DMS114 treated with DMSO at 0.1 percent for 48 hours (cell line): ENCODE data around the gene RARRES1.

Source experiments
- DNase-seq: peaks from one replicate; lab custom pipeline; 2025; ENCODE audit not compliant: unreplicated experiment; lab: John Stamatoyannopoulos, UW

Gene RARRES1

GRCh38 chr3:158766364-158766763 lies 34.1 kb upstream of the RARRES1 start:
- no peak for DNase-seq

- DNase-seq: no peak
Observed at GRCh38 chr3:158765518-158766205, 33.4 kb upstream of the RARRES1 start.

DNA sequence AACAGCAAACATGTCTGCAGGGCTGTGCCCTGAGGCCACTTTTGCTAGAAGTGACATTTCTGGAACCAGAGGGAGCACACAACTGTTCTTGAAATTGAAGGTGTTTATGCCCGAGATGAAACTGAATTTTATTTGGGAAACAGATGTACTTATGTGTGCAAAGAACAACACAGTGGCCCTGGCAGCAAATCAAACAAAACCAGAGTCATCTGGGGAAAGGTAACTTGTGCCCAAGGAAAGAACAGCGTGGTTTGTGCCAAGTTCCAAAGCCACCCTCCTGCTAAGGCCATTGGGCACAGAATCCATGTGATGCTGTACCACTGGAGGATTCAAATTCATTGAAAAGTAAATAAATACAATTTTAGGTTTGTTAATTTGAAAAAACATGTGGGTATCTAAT lies 31.2 kb upstream of the RARRES1 start:
- no peak for DNase-seq

DNA sequence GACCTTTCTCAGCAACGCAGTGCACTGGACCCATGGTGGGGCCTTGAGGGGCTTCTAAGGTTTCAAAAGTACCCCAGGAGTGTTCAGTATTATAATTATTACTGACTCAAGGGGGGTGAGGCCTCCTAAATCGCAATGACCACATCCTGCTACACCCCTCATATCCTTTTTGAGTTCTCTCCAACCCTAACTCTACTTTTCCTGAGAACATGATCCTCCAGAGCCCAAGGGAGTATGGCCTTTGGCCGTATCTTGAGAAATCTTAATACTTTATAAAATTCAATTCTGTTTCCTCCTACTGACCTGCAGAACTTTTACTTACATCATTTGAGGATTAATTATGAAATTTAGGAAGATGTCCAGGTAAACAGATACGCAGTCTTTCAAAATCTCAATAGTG lies 30.4 kb upstream of the RARRES1 start:
- DNase-seq: no peak

- no peak for DNase-seq
Observed at GRCh38 chr3:158761350-158761749, 29.1 kb upstream of the RARRES1 start.

DNA sequence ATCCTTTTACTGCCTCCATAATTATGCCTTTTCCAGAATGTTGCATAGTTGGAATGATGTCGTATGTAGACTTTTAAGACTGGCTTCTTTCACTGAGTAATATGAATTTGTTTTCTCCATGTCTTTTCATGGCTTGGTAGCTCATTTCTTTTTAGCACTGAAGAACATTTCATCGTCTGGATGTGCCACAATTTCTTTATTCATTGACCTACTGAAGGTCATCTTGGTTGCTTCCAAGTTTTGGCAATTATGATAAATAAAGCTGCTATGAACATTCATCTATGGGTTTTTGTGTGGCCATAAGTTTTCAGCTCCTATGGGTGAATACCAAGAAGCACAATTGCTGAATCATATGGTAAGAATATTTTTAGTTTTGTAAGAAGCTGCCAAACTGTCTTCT lies 23.2 kb upstream of the RARRES1 start:
- DNase-seq: no peak

- DNase-seq: no peak
Observed at GRCh38 chr3:158753854-158754253, 21.6 kb upstream of the RARRES1 start.

DNA sequence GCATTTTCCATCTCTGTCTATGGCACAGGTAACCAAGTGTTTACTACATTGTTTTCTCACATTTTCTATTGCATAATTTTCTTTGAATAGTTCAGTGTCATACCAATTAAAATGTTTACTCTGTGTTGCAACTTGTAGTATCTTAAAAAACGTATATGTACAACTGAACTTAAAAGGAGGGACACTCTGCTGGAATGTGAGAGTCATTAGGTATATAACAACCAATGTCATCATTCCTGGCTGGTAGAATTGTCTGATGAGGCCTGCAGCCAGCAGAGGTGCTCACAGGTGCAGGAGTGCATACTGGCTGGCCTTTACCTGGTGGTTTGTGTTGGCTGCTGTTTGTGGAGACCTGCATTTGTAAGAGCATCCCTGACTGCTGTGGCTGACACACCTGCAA lies 19.1 kb upstream of the RARRES1 start:
- DNase-seq: no peak

DNA sequence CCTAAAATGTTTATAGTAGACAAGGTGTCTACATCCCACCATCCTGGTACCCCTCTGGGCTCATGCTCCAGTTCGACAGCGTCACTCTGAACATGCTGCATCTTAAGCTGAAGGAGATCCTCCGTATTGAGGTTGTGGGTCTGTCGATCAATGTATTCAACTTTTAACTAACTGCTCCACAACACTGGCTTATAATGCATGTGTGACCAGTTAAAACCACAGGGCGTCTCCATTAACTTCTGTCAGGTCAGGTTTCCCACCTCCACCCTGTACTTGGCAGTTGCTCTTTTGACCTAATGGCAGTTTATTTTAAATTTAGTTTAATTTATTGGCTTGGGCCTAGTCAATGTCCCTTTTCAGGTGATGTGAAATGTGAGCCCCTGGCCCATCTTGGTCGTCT lies 17.8 kb upstream of the RARRES1 start:
- no peak for DNase-seq

DNA sequence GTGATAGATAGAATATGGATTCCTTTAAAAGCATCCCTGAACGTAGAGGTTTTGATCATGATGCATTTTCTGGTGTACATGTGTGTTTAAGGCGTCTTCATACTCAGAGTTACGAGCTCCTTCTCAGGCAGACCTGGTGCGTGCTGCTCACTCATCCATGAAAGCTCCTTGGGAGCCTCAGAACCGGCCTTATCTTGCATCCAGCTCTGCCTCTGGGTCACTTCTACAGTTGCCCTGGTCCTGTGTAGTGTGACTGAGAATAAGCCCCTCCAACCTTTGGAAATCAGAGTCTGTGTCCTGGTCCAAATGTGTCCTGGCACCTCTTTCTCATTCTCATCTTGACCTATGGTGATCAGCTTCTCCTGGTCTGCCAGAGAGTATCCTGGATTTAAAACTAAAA lies 17.3 kb upstream of the RARRES1 start:
- no peak for DNase-seq

GRCh38 chr3:158748237-158748828 lies 16.1 kb upstream of the RARRES1 start:
- DNase-seq: no peak

- no peak for DNase-seq
Observed at GRCh38 chr3:158747417-158747816, 15.2 kb upstream of the RARRES1 start.

DNA sequence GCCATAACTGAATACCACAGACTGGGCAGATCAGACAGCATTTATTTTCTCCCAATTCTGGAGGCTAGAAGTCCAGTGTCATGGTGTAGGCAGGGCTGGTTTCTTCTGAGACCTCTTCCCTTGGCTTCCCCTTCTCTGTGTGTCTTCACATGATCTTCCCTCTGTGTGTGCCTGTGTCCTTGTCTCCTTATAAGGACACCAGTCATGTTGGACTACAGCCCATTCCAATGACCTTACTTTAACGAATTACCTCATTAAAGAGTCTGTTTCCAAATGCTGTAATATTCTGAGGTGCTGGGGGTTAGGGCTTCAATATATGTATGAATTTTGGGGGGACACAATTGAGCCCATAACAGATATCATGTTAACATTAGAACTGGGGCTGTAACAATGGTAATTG lies 13.3 kb upstream of the RARRES1 start:
- no peak for DNase-seq

DNA sequence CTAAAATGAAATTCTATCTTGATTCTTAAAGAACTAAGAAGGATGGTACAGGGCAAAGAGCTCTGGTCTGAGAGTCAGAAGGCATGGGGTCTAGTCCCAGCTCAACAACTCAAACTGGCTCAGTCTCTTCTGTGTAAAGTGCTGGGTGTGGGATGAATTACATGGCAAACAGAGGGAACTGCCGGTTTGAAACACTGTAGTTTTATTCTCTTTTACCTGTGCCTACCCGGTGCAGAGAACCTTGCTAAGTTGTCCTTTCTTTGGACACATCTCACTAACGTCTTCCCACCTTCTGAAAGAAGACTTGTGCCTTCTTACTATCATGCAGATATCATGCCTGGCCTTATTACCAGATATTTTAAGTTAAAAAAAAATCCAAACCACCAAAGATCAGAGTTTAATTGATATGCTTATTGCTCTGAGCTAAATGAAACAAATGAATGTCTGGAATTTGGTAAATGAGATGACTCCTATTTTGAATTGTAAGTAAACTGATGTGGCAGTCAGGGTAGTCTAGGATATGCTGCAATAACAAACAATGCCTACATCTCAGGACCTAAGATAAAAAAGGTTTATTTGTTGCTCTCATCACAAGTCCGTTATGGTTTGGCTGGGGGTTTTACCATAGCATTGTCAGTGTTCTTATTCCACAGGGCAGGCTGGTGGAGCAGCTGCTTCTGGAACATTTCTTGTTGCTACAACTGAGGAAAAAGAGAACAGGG lies 12.5 kb upstream of the RARRES1 start:
- DNase-seq: no peak

DNA sequence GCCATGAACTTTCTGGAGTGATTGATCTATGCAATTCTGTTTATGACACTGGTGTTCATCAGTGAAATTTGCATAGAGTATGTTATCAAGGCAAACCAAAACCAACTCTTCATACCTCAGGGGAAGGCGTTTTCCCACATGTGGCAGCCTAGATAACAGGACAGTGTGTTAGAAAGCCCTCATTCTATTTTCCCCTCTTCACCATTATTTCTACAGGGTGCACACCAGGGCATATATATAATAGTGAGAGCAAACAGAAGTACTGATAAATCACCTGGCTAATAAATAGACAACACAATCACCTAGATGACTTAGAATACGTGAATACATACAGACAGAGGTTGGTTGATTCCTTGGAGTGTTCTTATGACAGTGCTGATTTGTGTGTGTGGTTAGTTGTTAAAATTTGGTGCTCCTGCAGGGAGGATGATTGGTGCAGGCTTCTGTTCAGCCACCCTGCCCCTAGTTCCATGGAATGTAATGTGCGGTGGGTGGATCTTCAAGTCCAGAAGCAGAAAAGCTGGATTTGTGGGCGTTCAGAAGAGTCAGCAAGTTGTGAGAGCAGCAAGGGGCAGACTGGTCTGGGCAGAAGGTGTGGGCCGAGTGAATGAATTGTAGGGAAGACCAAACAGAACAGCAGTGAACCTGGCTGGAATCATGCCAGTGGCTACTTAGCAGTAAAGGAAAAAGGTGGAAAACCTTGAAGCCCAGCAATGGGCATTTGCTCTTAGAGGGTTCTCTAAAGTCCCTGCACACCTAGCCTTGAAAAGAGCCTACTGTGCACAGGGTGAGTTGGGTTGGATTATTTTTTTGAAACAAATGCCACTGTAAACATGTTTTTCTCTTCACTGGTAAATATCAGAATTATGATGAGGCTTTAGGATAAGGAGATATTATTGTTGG lies 11.7 kb upstream of the RARRES1 start:
- DNase-seq: no peak

DNA sequence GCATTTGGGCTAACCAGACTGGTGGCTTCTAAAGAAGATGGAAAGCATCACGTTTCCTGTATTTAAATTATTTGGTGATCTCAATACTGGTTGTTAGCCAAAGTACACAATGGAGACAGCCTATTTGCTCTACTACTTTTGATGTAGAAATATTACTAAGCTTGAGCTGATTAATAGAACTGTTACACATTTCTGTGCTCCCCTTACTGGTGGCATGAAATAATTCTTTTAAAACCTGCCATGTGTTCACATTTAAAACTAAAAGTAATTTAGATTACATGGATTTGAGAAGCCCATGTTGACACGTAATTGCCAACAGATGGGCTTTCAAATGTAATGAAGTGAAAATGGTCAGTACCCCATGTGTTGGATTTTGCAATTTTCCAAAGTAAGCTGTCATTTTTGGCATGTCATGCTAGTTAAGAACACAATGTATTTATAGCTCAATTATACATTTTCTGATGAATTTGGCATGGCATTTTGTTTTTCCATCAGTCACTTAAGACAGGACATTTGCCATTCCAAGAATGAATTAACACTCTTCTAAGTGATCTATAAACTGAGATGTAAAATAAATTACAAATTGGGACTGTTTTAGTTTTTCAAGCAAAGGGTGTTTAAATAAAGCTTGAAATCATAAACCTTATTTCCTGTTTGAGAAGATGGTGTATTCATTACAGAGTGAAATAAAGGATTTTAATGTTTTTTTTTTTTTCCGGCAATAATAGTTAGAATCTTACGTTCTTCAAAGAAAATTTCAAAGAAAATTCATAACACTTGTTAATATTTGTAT lies 10.8 kb upstream of the RARRES1 start:
- no peak for DNase-seq

DNA sequence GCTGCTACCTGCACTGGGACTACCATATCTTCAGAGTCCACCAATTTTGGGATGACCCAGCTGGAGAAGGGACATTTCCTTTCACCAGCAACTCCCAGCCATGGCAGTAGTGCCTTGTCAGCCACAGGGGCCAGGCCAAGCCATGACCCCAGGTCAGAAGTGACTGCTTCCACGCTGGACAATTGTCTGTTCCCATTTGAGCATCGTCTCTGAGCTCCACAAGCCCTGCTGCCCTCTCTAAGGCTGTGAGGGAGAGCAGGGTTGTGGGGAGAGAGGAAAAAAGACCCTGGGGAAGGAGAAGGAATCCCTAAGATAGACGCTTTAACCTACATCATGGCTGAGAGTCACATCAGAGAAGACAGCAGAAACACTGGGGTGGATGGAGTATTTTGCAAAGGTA lies 7.4 kb upstream of the RARRES1 start:
- DNase-seq: no peak

DNA sequence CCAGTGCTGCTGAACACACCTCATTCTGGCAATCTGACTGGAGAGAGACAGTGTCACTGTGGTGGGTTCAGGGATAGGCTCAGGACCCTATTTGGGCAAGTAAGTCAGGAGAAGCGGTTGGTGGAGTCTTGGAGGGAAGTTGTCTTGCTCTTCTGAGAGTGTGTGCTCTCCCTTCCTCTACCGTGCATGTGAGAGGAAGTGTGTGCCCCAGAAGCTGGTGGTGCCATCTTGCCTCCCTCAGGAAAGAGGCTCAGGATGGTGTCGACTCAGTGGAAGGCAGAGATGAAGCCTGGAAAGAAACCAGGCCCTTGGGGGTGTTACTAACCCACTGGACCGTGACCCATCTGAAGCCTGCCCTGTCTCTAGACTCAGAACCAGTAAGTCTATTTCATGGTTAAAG lies 6.8 kb upstream of the RARRES1 start:
- DNase-seq: no peak

GRCh38 chr3:158738653-158739052 lies 6.4 kb upstream of the RARRES1 start:
- DNase-seq: no peak

DNA sequence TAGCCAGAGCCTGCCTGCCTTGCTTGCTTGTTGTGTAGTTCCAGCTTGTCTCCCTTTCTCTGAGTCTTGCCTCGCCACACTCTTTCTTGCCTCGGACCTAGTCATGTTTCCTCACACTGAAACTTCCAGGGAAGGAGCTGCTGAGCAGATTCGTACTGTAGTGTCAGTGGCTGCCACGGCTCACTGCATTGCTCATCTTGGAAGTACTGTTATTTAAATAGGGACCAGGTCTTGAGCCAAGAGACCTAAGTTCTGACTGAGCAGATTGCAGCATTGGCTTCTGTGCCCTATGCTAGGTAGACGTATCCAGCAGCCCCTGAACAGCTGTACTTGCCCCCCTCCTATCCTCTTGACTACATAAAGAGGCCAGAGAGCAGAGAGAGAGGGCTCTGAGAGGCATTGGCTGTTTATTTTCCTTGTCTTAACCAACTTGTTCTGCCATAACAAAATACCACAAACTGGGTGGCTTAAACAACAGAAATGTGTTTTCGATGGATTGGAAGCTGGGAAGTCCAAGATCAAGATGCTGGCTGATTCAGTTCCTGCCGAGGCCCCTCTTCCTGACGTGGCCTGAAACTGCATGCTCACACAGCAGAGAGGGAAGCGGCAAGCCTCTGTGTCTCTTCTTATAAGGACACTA lies 5.8 kb upstream of the RARRES1 start:
- no peak for DNase-seq
